Measurements from ENCODE around the gene ENAM. TPM values are rescaled to one million over a fixed set of nuclear protein-coding genes. Genes with fewer than 3 reads are reported as not detected.

ENAM gene
- 1 to 10 TPM in 1 of 3 donors, under 1 TPM in 2; 0.04 to 1.4 (median 0.11) TPM for polyA plus RNA-seq

- WGBS, 3 donors = 85 to 92% (median 89%) methylated on average over 2 of the region's 2 CpGs
Observed at GRCh38 chr4:70628444-70628843, at the start of gene ENAM. Gene ENAM, plus strand, starts transcription at chr4:70628744. Its CDS starts 757 bp downstream, at chr4:70629501.

GRCh38 chr4:70581980-70582379, 46.6 kb upstream of the ENAM start:
- H3K27ac ChIP-seq (ENCODE audit: low read depth, low read length) = no peak overlapping the region
- 70 to 97% (median 95%) methylated on average over 2 of the region's 2 CpGs for WGBS, 3 donors

More at GRCh38 chr4:70628444-70628843, at the start of gene ENAM:
- no peak within 1 kb of the TSS for H3K27ac ChIP-seq (ENCODE audit: low read depth, low read length)

- 42 to 80% (median 69%) methylated on average over 9 of the region's 9 CpGs for WGBS, 3 donors
- no peak overlapping the region for H3K27ac ChIP-seq (ENCODE audit: low read depth, low read length)
Observed at GRCh38 chr4:70583952-70584834, 44.4 kb upstream of the ENAM start.

GRCh38 chr4:70586841-70587240, 41.7 kb upstream of the ENAM start:
- WGBS, 3 donors = 51 to 76% (median 72%) methylated on average over 2 of the region's 2 CpGs
- H3K27ac ChIP-seq (ENCODE audit: low read depth, low read length) = no peak overlapping the region

- H3K27ac ChIP-seq (ENCODE audit: low read depth, low read length) = no peak overlapping the region
Observed at GRCh38 chr4:70589785-70590184, 38.8 kb upstream of the ENAM start.

GRCh38 chr4:70591955-70592582, 36.5 kb upstream of the ENAM start, which contains the start of gene AMBN:
Gene AMBN, plus strand, starts transcription at chr4:70592256. Its CDS starts 103 bp downstream, at chr4:70592359.
- no peak within 1 kb of the TSS for H3K27ac ChIP-seq (ENCODE audit: low read depth, low read length)
- WGBS, 3 donors = 60 to 81% (median 75%) methylated on average over 5 of the region's 5 CpGs

GRCh38 chr4:70594196-70594595, 34.3 kb upstream of the ENAM start:
- H3K27ac ChIP-seq (ENCODE audit: low read depth, low read length) = no peak overlapping the region

GRCh38 chr4:70600305-70600704, 28.2 kb upstream of the ENAM start:
- WGBS, 3 donors = 76 to 85% (median 78%) methylated on average over 3 of the region's 3 CpGs
- no peak overlapping the region for H3K27ac ChIP-seq (ENCODE audit: low read depth, low read length)

- no peak overlapping the region for H3K27ac ChIP-seq (ENCODE audit: low read depth, low read length)
- WGBS, 3 donors = 71 to 75% (median 73%) methylated on average over 5 of the region's 5 CpGs
Observed at GRCh38 chr4:70600977-70601376, 27.6 kb upstream of the ENAM start.

GRCh38 chr4:70601422-70602039, 27.0 kb upstream of the ENAM start:
- H3K27ac ChIP-seq (ENCODE audit: low read depth, low read length) = no peak overlapping the region
- WGBS, 3 donors = 26 to 30% (median 28%) methylated on average over 5 of the region's 5 CpGs

GRCh38 chr4:70603856-70604255, 24.7 kb upstream of the ENAM start:
- no peak overlapping the region for H3K27ac ChIP-seq (ENCODE audit: low read depth, low read length)
- whole genome bisulfite sequencing, 3 donors = 33 to 49% (median 40%) methylated on average over 3 of the region's 3 CpGs

- no peak overlapping the region for H3K27ac ChIP-seq (ENCODE audit: low read depth, low read length)
- WGBS, 3 donors = 72 to 83% (median 77%) methylated on average over 8 of the region's 8 CpGs
Observed at GRCh38 chr4:70606459-70606858, 22.1 kb upstream of the ENAM start.

- 85 to 91% (median 91%) methylated on average over 3 of the region's 3 CpGs for WGBS, 3 donors
- no peak overlapping the region for H3K27ac ChIP-seq (ENCODE audit: low read depth, low read length)
Observed at GRCh38 chr4:70607334-70607853, 21.1 kb upstream of the ENAM start.

- WGBS, 3 donors = 64 to 76% (median 75%) methylated on average over 2 of the region's 2 CpGs
Observed at GRCh38 chr4:70608324-70608723, 20.2 kb upstream of the ENAM start.

GRCh38 chr4:70613306-70614183, 15.0 kb upstream of the ENAM start:
- WGBS, 3 donors = 19 to 20% (median 20%) methylated on average over 9 of the region's 9 CpGs
- H3K27ac ChIP-seq (ENCODE audit: low read depth, low read length) = no peak overlapping the region

More at GRCh38 chr4:70608324-70608723, 20.2 kb upstream of the ENAM start:
- no peak overlapping the region for H3K27ac ChIP-seq (ENCODE audit: low read depth, low read length)

GRCh38 chr4:70614184-70614555, 14.4 kb upstream of the ENAM start:
- 53 to 76% (median 59%) methylated on average over 3 of the region's 3 CpGs for WGBS, 3 donors
- no peak overlapping the region for H3K27ac ChIP-seq (ENCODE audit: low read depth, low read length)

GRCh38 chr4:70619288-70619687, 9.3 kb upstream of the ENAM start:
- no peak overlapping the region for H3K27ac ChIP-seq (ENCODE audit: low read depth, low read length)
- 86 to 90% (median 90%) methylated on average over 4 of the region's 4 CpGs for WGBS, 3 donors

- H3K27ac ChIP-seq (ENCODE audit: low read depth, low read length) = no peak overlapping the region
- 91 to 97% (median 92%) methylated on average over 2 of the region's 2 CpGs for WGBS, 3 donors
Observed at GRCh38 chr4:70619778-70620177, 8.8 kb upstream of the ENAM start.

Data from adipose tissue (tissue), 3 donors.